HepG2 (cell line): ENCODE data around the gene FTL. TPM values are rescaled to one million over a fixed set of nuclear protein-coding genes. Genes with fewer than 3 reads are reported as not detected.
A peak's percentile ranks its signal among the peaks of the same experiment; 100 is the strongest.

Experiments
- ATRX ChIP-seq: sonication (generic); formaldehyde crosslinking; IDR thresholded peaks from 2 replicates; pipeline ENCODE4 v1.4.0; 2020; ENCODE audit warnings: missing genetic modification reagents, borderline replicate concordance
- CHD4 ChIP-seq: fragments of 200-600 bp; sonication (generic); IDR thresholded peaks from 2 replicates; pipeline ENCODE4 v1.7.0; 2017; ENCODE audit warnings: mild to moderate bottlenecking, low read length, borderline replicate concordance
- FOXA3 ChIP-seq: IDR thresholded peaks from 2 replicates; pipeline ENCODE4 v1.6.1; 2016; ENCODE audit warnings: missing genetic modification reagents, missing compliant biosample characterization
- MIER2 ChIP-seq: IDR thresholded peaks from 2 replicates; pipeline ENCODE4 v1.6.1; 2016; ENCODE audit warnings: missing biosample characterization, missing genetic modification reagents
- MYNN ChIP-seq: sonication (generic); formaldehyde crosslinking; IDR thresholded peaks from 2 replicates; pipeline ENCODE4 v1.4.0; 2020; ENCODE audit warnings: mild to moderate bottlenecking, low read depth, missing genetic modification reagents
- SP2 ChIP-seq: sonication (generic); formaldehyde crosslinking; IDR thresholded peaks from 2 replicates; pipeline ENCODE4 v1.5.1; 2020; ENCODE audit warnings: mild to moderate bottlenecking, missing genetic modification reagents
- TCF7L2 ChIP-seq: IDR thresholded peaks from 2 replicates; pipeline ENCODE4 v1.6.1; 2011; ENCODE audit warnings: mild to moderate bottlenecking, low read depth, low read length, moderate library complexity
- ZFP36 ChIP-seq: fragments of 150-350 bp; IDR thresholded peaks from 2 replicates; pipeline ENCODE4 v1.6.1; 2018; ENCODE audit warnings: borderline replicate concordance, low read length, low read depth; ENCODE audit not compliant: partially characterized antibody
- ZNF337 ChIP-seq: sonication (generic); formaldehyde crosslinking; IDR thresholded peaks from 2 replicates; pipeline ENCODE4 v1.5.1; 2020; ENCODE audit warnings: missing genetic modification reagents, low read depth, mild to moderate bottlenecking, borderline replicate concordance
- ZNF780A ChIP-seq: sonication (generic); formaldehyde crosslinking; IDR thresholded peaks from 2 replicates; pipeline ENCODE4 v1.8.0; 2022; ENCODE audit warnings: mild to moderate bottlenecking, missing genetic modification reagents, moderate library complexity
- ZNF883 ChIP-seq: sonication (generic); formaldehyde crosslinking; IDR thresholded peaks from 2 replicates; pipeline ENCODE4 v1.5.1; 2020; ENCODE audit warnings: mild to moderate bottlenecking, missing genetic modification reagents; ENCODE audit errors: not compliant biosample characterization
- polyA plus RNA-seq, 8 experiments: library from polyadenylated mRNA; depleted of rRNA in 3 of 8; stranded (reverse) in 7 of 8; unstranded in 1 of 8; fragments of >200 nt; fragmentation: Illumina TruSeq in 4 of 8; extraction: Trizol in 4 of 8; gene quantifications; 2 replicates each; pipeline versions ENCODE4 v1.2.1 to v1.2.3, GENCODE V29; 2011 to 2016; ENCODE audit warnings: low read depth in 4 of 8, missing spikeins in 1 of 8, mixed read lengths in 1 of 8; ENCODE audit not compliant: insufficient read depth in 1 of 8
- total RNA-seq, 5 experiments: library from RNA; depleted of rRNA; stranded (reverse); fragments of >200 nt; fragmentation: Illumina TruSeq; extraction: Trizol; gene quantifications; 2 replicates each; pipeline ENCODE4 v1.2.3, GENCODE V29; 2016; ENCODE audit warnings: low read depth in 1 of 5
- TF ChIP-seq, protein P1 (sequence below): sonication (generic); formaldehyde crosslinking; conservative IDR thresholded peaks from 2 replicates; pipeline ENCODE4 v1.8.1; 2023; ENCODE audit warnings: missing genetic modification reagents
- TF ChIP-seq, protein P2 (sequence below): sonication (generic); formaldehyde crosslinking; conservative IDR thresholded peaks from 2 replicates; pipeline ENCODE4 v1.8.0; 2022; ENCODE audit warnings: mild to moderate bottlenecking, moderate library complexity, missing genetic modification reagents
- TF ChIP-seq, protein P3 (sequence below): IDR thresholded peaks from 2 replicates; pipeline ENCODE4 v1.4.0; 2020; ENCODE audit warnings: mild to moderate bottlenecking, missing genetic modification reagents
- TF ChIP-seq, protein P4 (sequence below): sonication (generic); formaldehyde crosslinking; IDR thresholded peaks from 2 replicates; pipeline ENCODE4 v1.4.0; 2020; ENCODE audit warnings: missing genetic modification reagents
- TF ChIP-seq, protein P5 (sequence below): fragments of 450-650 bp; IDR thresholded peaks from 2 replicates; pipeline ENCODE4 v1.6.1; 2017
- TF ChIP-seq, protein P6 (sequence below): sonication (generic); formaldehyde crosslinking; IDR thresholded peaks from 2 replicates; pipeline ENCODE4 v1.9.0; 2021; ENCODE audit warnings: missing genetic modification reagents, borderline replicate concordance

The FTL gene
- total and polyA plus RNA-seq, 2 of the 13 experiments (the other 11 are each of a cell fraction or from before 2014, with no cell fraction given) = 2,721 to 8,800 TPM

DNA sequence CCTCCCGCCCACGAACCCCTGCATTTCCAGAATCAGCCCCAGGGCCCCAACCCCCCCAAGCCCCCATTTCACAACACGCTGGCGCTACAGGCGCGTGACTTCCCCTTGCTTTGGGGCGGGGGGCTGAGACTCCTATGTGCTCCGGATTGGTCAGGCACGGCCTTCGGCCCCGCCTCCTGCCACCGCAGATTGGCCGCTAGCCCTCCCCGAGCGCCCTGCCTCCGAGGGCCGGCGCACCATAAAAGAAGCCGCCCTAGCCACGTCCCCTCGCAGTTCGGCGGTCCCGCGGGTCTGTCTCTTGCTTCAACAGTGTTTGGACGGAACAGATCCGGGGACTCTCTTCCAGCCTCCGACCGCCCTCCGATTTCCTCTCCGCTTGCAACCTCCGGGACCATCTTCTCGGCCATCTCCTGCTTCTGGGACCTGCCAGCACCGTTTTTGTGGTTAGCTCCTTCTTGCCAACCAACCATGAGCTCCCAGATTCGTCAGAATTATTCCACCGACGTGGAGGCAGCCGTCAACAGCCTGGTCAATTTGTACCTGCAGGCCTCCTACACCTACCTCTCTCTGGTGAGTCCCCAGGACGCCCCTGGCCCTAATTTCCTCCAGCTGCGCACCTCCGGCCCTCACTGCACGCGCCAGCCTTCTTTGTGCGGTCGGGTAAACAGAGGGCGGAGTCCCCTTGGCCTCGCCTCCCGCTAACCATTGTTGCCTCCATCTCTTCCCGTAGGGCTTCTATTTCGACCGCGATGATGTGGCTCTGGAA, at the start of gene FTL (continued):
- peak; percentile 93 for TF ChIP-seq ZNF337
- TF ChIP-seq ZFP36 = no peak
- peak; percentile 90 for TF ChIP-seq ZNF883 (CRISPR knock-in tag)
- TF ChIP-seq CHD4 = no peak
- TF ChIP-seq TCF7L2 = no peak
- TF ChIP-seq MIER2 (CRISPR knock-in tag) = peak; percentile 76
- no peak; the same call in 1 of the 2 replicates for TF ChIP-seq ATRX (CRISPR knock-in tag)
- peak; percentile 62; the same call in 1 of the 2 replicates for TF ChIP-seq FOXA3 (CRISPR knock-in tag)
- TF ChIP-seq MYNN (CRISPR knock-in tag) = no peak
- TF ChIP-seq SP2 (CRISPR knock-in tag) = peak; percentile 91
- TF ChIP-seq, protein P1, sequence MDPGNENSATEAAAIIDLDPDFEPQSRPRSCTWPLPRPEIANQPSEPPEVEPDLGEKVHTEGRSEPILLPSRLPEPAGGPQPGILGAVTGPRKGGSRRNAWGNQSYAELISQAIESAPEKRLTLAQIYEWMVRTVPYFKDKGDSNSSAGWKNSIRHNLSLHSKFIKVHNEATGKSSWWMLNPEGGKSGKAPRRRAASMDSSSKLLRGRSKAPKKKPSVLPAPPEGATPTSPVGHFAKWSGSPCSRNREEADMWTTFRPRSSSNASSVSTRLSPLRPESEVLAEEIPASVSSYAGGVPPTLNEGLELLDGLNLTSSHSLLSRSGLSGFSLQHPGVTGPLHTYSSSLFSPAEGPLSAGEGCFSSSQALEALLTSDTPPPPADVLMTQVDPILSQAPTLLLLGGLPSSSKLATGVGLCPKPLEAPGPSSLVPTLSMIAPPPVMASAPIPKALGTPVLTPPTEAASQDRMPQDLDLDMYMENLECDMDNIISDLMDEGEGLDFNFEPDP (CRISPR knock-in tag) = 0 out of 2 replicates have a peak, but pooled peaks have one; percentile 75
- TF ChIP-seq, protein P2, sequence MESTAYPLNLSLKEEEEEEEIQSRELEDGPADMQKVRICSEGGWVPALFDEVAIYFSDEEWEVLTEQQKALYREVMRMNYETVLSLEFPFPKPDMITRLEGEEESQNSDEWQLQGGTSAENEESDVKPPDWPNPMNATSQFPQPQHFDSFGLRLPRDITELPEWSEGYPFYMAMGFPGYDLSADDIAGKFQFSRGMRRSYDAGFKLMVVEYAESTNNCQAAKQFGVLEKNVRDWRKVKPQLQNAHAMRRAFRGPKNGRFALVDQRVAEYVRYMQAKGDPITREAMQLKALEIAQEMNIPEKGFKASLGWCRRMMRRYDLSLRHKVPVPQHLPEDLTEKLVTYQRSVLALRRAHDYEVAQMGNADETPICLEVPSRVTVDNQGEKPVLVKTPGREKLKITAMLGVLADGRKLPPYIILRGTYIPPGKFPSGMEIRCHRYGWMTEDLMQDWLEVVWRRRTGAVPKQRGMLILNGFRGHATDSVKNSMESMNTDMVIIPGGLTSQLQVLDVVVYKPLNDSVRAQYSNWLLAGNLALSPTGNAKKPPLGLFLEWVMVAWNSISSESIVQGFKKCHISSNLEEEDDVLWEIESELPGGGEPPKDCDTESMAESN (CRISPR knock-in tag) = peak; percentile 52
- TF ChIP-seq, protein P3, sequence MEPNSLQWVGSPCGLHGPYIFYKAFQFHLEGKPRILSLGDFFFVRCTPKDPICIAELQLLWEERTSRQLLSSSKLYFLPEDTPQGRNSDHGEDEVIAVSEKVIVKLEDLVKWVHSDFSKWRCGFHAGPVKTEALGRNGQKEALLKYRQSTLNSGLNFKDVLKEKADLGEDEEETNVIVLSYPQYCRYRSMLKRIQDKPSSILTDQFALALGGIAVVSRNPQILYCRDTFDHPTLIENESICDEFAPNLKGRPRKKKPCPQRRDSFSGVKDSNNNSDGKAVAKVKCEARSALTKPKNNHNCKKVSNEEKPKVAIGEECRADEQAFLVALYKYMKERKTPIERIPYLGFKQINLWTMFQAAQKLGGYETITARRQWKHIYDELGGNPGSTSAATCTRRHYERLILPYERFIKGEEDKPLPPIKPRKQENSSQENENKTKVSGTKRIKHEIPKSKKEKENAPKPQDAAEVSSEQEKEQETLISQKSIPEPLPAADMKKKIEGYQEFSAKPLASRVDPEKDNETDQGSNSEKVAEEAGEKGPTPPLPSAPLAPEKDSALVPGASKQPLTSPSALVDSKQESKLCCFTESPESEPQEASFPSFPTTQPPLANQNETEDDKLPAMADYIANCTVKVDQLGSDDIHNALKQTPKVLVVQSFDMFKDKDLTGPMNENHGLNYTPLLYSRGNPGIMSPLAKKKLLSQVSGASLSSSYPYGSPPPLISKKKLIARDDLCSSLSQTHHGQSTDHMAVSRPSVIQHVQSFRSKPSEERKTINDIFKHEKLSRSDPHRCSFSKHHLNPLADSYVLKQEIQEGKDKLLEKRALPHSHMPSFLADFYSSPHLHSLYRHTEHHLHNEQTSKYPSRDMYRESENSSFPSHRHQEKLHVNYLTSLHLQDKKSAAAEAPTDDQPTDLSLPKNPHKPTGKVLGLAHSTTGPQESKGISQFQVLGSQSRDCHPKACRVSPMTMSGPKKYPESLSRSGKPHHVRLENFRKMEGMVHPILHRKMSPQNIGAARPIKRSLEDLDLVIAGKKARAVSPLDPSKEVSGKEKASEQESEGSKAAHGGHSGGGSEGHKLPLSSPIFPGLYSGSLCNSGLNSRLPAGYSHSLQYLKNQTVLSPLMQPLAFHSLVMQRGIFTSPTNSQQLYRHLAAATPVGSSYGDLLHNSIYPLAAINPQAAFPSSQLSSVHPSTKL = peak; percentile 51
- TF ChIP-seq, protein P4, sequence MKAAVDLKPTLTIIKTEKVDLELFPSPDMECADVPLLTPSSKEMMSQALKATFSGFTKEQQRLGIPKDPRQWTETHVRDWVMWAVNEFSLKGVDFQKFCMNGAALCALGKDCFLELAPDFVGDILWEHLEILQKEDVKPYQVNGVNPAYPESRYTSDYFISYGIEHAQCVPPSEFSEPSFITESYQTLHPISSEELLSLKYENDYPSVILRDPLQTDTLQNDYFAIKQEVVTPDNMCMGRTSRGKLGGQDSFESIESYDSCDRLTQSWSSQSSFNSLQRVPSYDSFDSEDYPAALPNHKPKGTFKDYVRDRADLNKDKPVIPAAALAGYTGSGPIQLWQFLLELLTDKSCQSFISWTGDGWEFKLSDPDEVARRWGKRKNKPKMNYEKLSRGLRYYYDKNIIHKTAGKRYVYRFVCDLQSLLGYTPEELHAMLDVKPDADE (CRISPR knock-in tag) = peak; percentile 54; the same call in 1 of the 2 replicates
- TF ChIP-seq ZNF780A (CRISPR knock-in tag) = peak; percentile 78
- TF ChIP-seq, protein P5, sequence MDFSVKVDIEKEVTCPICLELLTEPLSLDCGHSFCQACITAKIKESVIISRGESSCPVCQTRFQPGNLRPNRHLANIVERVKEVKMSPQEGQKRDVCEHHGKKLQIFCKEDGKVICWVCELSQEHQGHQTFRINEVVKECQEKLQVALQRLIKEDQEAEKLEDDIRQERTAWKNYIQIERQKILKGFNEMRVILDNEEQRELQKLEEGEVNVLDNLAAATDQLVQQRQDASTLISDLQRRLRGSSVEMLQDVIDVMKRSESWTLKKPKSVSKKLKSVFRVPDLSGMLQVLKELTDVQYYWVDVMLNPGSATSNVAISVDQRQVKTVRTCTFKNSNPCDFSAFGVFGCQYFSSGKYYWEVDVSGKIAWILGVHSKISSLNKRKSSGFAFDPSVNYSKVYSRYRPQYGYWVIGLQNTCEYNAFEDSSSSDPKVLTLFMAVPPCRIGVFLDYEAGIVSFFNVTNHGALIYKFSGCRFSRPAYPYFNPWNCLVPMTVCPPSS = no peak
- TF ChIP-seq, protein P6, sequence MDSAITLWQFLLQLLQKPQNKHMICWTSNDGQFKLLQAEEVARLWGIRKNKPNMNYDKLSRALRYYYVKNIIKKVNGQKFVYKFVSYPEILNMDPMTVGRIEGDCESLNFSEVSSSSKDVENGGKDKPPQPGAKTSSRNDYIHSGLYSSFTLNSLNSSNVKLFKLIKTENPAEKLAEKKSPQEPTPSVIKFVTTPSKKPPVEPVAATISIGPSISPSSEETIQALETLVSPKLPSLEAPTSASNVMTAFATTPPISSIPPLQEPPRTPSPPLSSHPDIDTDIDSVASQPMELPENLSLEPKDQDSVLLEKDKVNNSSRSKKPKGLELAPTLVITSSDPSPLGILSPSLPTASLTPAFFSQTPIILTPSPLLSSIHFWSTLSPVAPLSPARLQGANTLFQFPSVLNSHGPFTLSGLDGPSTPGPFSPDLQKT (CRISPR knock-in tag) = 0 out of 2 replicates have a peak, but pooled peaks have one; percentile 57
